Body of pancreas (tissue), 4 donors: ENCODE data around the gene MYO7B. TPM values are rescaled to one million over a fixed set of nuclear protein-coding genes. Genes with fewer than 3 reads are reported as not detected.

Experiments used
- ATAC-seq: fragments of 150-250 bp; one replicate; pipeline ENCODE4 v1.9.1; 2016
- DNase-seq, 4 donors: peaks; one replicate each; pipeline ENCODE4 v3.0.0-alpha.2; 2019
- H3K27ac ChIP-seq, 4 donors: fragments of 200-600 bp; sonication (generic); 1 replicate in 3 of 4; 2 replicates in 1 of 4; pipeline versions ENCODE4 v1.5.1 to v1.6.1; 2016 to 2019; ENCODE audit warnings: mild to moderate bottlenecking in 1 of 4, mixed read lengths in 1 of 4, moderate library complexity in 1 of 4
- H3K27me3 ChIP-seq, 2 donors: fragments of 200-600 bp; sonication (generic); one replicate each; pipeline ENCODE4 v1.6.0; 2016; ENCODE audit warnings: mild to moderate bottlenecking in 1 of 2
- H3K36me3 ChIP-seq, 2 donors: fragments of 200-600 bp; sonication (generic); replicated peaks in 1 of 2; 2 replicates each; pipeline ENCODE4 v1.5.1; 2016; ENCODE audit warnings: low read depth in 2 of 2; ENCODE audit not compliant: insufficient read depth in 1 of 2
- H3K4me1 ChIP-seq: fragments of 200-600 bp; sonication (generic); one replicate; pipeline ENCODE4 v1.6.0; 2016
- H3K4me3 ChIP-seq, 2 donors: fragments of 200-600 bp; sonication (generic); 1 replicate in 1 of 2; 2 replicates in 1 of 2; pipeline ENCODE4 v1.5.1; 2016 to 2019
- H3K9me3 ChIP-seq, 3 donors: fragments of 200-600 bp; sonication (generic); 1 replicate in 2 of 3; 2 replicates in 1 of 3; pipeline ENCODE4 v1.5.1; 2016
- CTCF ChIP-seq, 7 experiments: fragments of 450-650 bp in 4 of 7; fragments of 200-600 bp in 3 of 7; sonication (generic) in 3 of 7; IDR thresholded peaks; one replicate each; pipeline ENCODE4 v1.5.1; 2016 to 2019; ENCODE audit warnings: antibody characterized with exemption in 7 of 7
- POLR2A ChIP-seq, 3 donors: fragments of 450-650 bp; IDR thresholded peaks; one replicate each; pipeline ENCODE4 v1.6.1; 2016; ENCODE audit warnings: antibody characterized with exemption in 3 of 3, mild to moderate bottlenecking in 2 of 3
- WGBS, 2 donors: methylation state at CpG; one replicate each; pipeline ENCODE4 v1.1.5; 2017; 5-methylcytosine and 5-hydroxymethylcytosine counted together
- intact Hi-C: fragments of 100-400 bp; cut with DNase I; formaldehyde crosslinking; loops from one replicate; pipeline ENCODE4 v1.15.1; 2023
- total RNA-seq, 2 donors: library from RNA; depleted of rRNA; stranded (reverse); fragments of >200 nt; gene quantifications; one replicate each; pipeline ENCODE4 v1.1.0, GENCODE V29; 2016

Gene MYO7B
- total RNA-seq, 2 donors from 2014 or later: 0.33 to 1.8 TPM

- Histone ChIP-seq H3K9me3 (no peaks in the 10 kb centered on the region), H3K36me3 (no peaks in the 10 kb centered on the region), H3K27me3 (no peaks in the 10 kb centered on the region), H3K4me1 (peaks cover 9% of the 10 kb centered on the region), H3K27ac (no peak overlapping the region), H3K4me3 (no peak overlapping the region)
- TF ChIP-seq CTCF (IDR thresholded peaks at IDR 0.05) (no peak), POLR2A (IDR thresholded peaks at IDR 0.05) (no peak)
- DNase-seq: no peak
- intact Hi-C loops: no loop called here
- ATAC-seq: no peak
- WGBS, 2 donors: 63 to 65% methylated on average over 3 of the region's 3 CpGs
Observed at GRCh38 chr2:127530245-127531140, 5.0 kb upstream of the MYO7B start.

GRCh38 chr2:127531221-127531648 is 4.2 kb upstream of the MYO7B start:
- ATAC-seq (no peak), DNase-seq (no peak)
- TF ChIP-seq POLR2A (IDR thresholded peaks at IDR 0.05) (no peak), CTCF (IDR thresholded peaks at IDR 0.05) (no peak)
- Histone ChIP-seq H3K9me3 (no peaks in the 10 kb centered on the region), H3K36me3 (no peaks in the 10 kb centered on the region), H3K4me3 (no peak overlapping the region), H3K27ac (no peak overlapping the region), H3K27me3 (no peaks in the 10 kb centered on the region), H3K4me1 (peaks cover 9% of the 10 kb centered on the region)
- intact Hi-C loops: no loop called here
- WGBS, 2 donors: 68 to 70% methylated on average over 3 to 4 of the region's 4 CpGs

GRCh38 chr2:127532296-127532695 is 3.2 kb upstream of the MYO7B start:
- DNase-seq: no peak
- TF ChIP-seq CTCF (IDR thresholded peaks at IDR 0.05) (no peak), POLR2A (IDR thresholded peaks at IDR 0.05) (no peak)
- WGBS, 2 donors: 82 to 84% methylated on average over 8 of the region's 8 CpGs
- H3K36me3 ChIP-seq: no peaks in the 10 kb centered on the region
- no peaks in the 10 kb centered on the region for H3K9me3 ChIP-seq
- intact Hi-C loops: no loop called here
- ATAC-seq: no peak
- no peaks in the 10 kb centered on the region for H3K27me3 ChIP-seq
- no peak overlapping the region for H3K27ac ChIP-seq
- H3K4me3 ChIP-seq: no peak overlapping the region
- peaks cover 6% of the 10 kb centered on the region for H3K4me1 ChIP-seq

GRCh38 chr2:127535918-127536317 is 435 bp downstream of the MYO7B start:
- H3K36me3 ChIP-seq: no peaks in the 10 kb centered on the region
- H3K4me3 ChIP-seq: no peak overlapping the region
- TF ChIP-seq POLR2A (IDR thresholded peaks at IDR 0.05) (no peak), CTCF (IDR thresholded peaks at IDR 0.05) (no peak)
- intact Hi-C loops: no loop called here
- ATAC-seq (no peak), DNase-seq (no peak)
- H3K27me3 ChIP-seq: no peaks in the 10 kb centered on the region
- WGBS, 2 donors: 66 to 69% methylated on average over 6 of the region's 6 CpGs
- H3K27ac ChIP-seq: no peak overlapping the region
- H3K9me3 ChIP-seq: no peaks in the 10 kb centered on the region
- no peaks in the 10 kb centered on the region for H3K4me1 ChIP-seq
